Activated T-cell treated with anti-CD3 and anti-CD28 coated beads for 4 hours (primary cell): ENCODE data around the gene ENDOU.

Experiments
- DNase-seq: peaks from one replicate; pipeline ENCODE4 v3.0.0-alpha.2; 2020

Gene ENDOU, protein sequence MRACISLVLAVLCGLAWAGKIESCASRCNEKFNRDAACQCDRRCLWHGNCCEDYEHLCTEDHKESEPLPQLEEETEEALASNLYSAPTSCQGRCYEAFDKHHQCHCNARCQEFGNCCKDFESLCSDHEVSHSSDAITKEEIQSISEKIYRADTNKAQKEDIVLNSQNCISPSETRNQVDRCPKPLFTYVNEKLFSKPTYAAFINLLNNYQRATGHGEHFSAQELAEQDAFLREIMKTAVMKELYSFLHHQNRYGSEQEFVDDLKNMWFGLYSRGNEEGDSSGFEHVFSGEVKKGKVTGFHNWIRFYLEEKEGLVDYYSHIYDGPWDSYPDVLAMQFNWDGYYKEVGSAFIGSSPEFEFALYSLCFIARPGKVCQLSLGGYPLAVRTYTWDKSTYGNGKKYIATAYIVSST

DNA sequence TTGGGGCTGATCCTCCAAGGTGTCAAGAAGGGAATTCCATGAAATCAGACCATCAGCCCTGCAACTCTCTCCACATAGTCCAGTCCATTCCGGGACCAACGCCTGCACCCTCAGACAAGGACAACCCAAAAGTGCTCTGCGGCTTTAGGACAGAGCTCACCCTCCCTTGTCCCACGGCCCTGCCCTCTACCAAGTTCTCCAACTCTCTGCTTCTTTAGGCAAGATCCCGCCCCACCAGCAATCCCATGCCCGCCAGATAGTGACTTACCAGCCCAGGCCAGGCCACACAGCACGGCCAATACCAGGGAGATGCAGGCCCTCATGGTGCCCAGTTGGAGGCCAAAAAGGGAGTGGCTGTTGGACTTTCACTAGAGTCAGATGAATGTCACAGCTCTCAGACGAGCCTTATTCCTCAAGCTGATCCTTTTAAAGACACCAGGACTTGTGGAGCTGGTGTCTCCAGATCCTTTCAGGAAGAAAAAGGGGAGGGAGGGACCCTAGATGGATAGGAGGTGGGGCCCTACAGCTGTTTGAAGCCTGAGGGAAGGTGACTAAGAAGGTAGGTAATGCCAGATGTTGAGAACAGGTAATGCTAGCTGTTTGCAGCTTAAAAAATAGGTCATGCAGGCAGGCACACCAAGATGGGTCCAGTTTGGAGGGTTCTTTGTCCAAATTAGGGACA, at the start of gene ENDOU:
TSS of gene ENDOU (minus strand) at position 400 of the 682 bp plus-strand sequence. CDS start at position 323, 77 bp downstream.
- DNase-seq = no peak

DNA sequence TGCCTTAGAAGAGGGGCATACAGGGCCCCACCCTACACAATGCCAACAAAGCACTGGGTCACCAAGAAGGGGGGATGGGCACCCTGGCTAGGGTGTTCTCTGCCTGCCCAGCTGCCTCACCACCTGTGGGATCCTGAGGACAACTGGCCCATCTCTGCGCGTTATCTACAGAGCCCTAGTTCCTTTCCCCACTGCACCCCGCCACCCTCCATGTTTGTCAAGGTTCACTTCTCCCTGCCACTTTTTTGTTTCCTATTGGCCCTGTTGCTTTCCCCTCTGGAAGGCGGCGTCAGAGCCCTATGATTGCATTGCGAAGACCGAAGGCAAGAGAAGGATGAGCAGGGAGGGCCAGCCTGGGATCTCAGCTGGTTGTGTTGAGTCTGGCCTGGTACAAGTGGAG, 49.4 kb upstream of the ENDOU start:
- no peak for DNase-seq

DNA sequence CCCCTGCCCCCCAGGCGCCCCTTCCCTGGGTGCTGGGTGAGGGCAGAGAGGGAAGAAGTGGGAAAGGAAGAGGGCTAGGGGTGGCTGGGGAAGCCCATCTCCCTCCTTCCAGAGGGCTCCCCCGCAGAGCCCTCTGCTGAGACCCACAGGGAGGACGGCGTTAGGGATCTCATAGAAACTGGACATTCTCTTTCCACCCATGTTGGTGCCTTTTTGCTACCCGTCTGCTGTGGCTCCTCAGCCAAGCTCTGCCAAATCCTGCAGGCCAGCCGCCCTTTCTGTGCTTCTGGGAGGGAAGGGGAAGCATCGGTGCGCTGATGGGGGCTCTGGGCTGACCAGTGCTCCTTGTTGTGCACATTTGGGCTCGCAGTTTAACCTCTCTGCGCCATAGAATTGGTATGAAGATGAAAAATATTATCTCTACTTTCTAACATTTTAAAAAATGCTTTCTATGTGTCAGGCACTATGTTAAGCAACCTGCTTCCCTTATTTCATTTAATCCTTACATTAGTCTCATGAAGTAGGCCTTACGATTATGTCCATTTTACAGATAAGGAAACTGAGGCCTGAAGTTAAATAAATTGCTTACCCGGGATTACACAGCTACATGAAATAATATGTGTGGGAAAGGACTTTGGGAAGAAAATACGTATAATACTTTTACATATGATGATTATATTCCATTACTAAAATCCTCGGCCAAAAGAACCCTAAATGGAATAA, 48.7 kb upstream of the ENDOU start:
- no peak for DNase-seq

DNA sequence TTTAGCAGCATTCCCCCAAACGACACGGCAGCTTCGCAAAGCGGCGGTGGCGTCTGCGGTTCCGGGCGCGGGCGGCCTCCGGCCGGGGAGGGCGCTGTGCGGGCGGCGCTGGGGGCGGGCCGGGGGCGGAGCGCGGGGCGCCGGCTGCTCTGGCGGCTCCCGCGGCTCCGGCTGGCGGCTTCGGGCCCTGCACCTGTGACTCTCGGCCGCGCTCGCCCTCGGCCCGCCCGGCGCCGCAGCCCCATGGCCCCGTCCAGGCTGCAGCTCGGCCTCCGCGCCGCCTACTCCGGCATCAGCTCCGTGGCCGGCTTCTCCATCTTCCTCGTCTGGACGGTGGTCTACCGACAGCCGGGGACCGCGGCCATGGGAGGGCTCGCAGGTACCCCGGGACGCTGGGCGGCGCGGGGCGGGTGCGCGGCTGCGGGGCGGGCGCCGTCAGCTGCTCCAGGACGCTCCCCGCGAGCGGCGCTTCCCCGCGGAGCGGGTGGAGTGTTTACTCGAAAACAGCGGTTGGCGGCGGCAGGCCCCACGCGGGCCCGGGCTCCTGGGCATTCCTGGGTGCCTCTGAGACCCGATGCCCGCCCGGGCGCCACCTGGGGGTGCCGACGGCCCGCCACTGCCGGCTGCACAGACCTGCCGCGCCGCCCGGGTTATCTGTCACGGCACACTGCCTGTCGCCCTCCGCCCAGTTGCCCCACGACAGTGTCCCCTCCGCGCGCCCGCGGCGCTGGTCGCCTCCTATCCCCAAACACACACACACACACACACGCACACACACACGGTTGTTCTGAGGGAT, 48.0 kb upstream of the ENDOU start, which contains the start of gene SLC48A1:
TSS of gene SLC48A1 (plus strand) at position 177 of the 796 bp plus-strand sequence. CDS start at position 244, 67 bp downstream.
- peak; percentile 57 for DNase-seq

DNA sequence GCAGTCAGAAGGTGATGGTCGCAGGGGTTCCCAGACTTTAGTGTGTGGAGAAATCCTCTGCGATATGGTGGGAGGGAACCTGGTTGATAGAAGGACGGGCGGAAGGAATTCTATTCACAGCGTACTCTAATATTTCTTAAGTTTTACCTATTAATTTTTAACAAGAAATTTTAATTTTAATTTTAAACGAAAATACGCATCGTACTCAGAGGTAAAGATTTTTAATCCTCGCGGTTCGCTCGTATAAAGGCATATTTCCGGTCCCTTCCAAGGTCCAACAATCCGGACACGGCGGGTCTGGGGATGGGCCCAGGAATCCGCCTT, 47.4 kb upstream of the ENDOU start:
- no peak for DNase-seq

DNA sequence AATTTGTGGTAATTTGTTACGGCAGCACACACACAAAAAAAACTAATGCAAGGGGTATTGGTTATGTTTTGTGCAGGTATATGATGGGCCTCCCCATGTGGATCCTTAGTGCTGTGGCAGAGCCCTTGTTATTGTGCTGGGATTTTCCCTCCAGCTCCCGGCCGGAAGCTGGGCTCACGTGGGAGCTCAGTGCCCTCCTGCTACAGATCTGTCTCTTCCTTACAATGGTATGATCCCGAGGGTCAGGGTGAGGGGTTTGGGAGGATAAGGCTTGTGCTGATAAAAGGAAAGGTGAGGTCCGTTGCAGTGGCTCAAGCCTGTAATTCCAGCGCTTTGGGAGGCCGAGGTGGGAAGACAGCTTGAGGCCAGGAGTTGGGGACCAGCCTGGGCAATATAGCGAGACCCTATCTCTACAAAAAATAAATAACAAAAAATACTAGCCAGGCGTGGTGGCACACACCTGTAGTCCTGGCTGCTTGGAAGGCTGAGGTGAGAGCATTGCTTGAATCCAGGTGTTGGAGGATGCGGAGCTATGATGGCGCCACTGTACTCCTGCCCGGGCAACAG, 46.9 kb upstream of the ENDOU start:
- DNase-seq = no peak

DNA sequence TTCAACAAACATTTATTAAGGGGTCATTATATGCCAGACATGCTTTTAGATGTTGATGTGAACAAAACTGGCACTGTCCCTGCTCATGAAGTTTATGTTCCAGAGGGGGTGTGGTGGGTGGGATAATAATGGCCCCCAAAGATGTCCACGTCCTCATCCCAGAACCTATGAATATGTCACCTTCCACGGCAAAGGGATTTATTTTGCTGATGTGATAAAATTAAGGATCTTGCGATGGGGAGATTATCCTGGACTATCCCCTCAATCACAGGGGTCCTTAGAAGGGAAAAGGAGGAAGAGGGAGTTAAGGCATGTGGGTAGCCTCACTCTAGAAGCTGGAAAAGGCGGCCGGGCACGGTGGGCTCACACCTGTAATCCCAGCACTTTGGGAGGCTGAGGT, 46.0 kb upstream of the ENDOU start:
- DNase-seq = no peak

DNA sequence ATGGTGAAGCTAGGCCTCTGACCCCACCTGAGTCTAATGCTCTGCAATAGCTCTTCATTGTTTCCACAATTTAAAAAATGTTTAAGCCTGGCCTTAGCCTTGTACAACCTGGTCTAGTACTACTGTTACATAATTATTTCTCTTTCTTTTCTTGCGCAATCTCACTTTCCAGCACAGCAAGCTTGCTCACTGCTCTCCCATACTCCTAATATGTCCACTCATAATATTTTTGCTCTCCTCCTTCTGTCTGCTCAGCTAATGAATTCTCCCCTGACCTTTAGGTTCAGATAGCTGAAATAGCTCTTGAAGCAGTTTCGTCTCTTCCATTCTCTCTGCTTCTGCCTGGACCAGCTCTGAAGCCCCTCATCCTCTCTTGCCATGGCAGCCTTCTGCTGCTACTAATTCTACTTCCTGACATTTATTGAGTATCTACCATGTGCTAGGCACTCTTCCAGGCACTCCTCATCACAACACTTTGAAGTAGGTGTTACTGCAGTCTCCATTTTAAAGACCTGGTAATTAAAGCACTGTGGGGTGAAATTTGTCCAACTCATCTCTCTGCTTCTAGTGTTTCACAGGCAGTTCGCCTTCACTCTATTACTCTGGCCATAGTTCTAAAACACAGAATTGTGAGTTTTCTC, 44.9 kb upstream of the ENDOU start:
- no peak for DNase-seq

DNA sequence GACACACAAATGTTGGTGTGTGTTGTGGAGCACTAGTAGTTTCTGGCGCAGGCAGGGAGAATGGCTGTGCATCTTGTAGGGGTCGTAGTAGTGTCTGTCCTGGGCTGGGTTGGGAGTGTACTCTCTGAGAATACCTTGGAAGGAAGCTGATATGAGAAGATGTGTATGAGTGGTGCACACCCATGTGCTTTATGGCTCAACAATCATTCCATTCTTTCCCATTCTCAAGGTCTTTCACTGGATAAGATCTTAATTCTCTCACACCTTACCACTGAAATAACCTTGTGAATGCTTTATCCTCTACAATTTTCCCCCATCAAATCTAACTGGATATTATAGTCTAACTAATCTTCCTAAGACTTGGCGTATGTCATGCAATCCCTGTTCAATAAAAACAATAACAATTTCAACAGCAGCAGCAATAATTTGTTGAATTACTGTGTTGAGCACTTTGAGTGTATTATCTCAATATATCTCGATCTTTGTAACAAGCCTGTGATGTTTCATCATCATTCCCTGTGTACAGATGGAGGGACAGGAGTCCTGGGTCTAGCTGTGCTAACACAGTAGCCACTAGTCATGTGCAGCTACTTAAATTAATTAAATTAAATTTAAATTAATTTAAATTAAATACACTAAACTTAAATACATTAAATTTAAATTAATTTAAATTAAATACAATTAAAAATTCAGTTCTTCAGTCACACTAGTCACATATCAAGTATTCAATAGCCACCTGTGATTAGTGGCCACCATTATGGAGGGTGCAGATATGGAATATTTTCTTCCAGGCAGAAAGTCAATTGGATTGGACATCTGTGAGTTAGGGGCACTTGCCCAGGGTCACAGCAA, 44.2 kb upstream of the ENDOU start:
- no peak for DNase-seq

DNA sequence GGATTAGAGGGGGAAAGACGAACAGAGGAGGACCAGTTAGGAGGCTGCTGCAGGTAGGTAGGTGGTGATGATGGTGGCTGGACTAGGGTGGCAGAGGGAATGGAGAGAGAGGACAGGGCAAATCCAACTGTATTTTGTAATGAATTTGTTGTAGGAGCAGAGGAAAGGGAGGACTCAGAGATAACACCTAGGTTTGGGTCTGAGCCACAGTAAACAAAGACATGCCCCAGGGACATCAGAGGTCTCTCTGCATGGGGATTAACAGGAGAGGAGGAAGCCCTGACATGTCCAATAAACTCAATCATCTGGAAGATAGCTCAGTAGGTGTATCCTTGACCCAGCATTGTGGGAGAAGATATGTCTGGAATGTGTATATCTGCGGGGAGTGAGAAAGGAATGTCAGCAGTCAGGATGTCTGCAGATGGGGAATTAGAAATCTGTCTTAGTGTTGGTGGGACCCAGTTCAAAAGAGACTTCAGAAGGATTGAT, 43.1 kb upstream of the ENDOU start:
- DNase-seq = no peak

DNA sequence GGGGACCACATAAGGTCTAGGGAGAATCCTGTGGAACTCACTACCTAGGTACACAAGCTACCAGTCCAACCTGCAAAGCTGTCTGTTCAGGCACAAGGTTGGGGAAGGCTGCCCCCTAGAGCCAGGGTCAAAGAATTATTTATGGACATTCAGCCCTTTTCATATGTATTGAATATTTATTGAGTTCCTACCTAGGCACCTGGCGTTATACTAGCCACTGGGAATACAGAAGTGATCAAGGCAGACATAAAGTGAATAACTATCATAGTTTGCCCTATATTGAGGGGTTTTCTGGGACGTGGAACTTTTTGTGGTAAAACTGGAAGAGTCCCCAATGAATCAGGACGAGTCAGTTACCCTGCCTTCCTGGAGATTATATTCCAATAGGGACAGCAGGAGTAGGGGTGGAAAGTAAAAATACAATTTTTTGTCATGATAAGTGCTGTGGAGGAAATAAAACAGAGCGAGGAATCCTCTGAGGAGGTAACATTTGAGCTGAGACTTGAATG, 42.0 kb upstream of the ENDOU start:
- DNase-seq = peak; percentile 58

DNA sequence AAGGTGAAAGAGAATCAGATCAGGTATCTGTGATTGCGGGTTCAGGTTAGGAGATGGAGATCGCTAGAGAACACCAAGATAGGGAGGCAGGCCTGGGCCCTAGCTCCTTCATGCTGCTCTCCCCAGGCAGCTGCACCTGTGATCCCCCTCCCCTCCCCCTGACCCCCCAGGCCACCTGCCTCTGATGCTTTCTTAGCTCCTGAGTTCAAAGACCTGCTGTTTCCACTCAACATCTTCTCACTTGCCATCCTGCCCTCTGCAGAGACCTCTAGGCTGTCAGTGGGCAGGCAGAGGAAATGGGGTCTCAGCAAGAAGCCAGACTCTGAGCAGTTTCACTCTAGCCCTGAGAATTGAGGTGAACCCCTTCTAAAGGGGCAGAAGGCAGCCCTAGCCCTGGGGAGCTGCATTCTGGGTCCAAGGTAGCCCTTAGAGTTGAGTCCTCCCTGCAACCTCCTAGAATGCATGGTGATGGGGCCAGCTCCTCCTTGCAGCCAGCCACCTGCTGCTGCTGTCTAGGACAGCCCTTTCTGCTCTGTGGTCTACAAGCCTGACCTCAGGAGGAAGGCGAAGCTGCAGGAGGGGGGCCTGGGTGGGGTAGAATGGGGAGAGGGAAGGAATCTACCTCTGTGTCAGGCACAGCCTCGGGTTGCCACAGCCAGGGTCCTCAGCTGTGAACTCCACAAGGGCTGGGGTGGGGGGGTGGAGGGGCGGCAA, 41.4 kb upstream of the ENDOU start:
- no peak for DNase-seq

DNA sequence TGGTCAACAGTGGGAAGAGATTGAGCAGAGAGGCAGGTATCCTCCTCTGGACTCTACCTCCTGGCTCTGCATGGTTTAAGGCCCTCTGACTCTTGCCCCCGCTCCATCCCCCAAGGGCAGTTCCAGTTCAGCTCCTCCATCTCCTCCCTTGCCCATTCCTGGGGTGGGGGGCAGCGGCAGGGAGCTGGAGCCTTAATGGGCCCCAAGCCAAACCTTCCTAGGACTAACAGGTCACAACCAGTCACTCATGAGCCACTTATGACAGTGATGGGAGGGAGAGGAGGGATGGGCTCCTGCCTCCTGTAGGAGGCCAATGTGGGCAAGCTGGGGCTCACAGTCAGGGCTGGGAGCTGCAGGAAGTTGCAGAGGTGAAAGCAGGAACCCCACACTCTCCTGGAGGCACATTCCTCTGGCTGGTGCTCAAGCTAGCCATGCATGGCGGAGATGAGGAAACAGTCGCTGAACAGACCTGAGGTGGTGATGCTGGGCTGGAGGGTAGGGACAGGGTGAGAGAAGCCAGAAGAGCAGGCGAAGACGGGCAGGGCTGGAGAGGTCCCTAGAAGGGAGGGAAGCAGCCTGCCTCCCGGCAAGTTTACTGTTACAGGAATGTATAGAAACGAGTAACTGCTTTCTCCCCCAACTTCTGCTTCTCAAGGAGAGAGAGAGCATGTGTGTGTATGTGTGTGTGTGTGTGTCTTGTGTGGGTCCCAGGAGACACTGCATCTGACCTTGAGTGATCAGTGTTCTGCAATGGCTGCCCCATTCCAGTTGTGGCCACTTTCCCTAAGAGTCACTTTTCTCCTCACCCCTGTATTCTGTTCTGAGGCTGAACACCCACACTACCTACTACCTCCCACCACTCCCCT, 38.4 kb upstream of the ENDOU start:
- DNase-seq = no peak

DNA sequence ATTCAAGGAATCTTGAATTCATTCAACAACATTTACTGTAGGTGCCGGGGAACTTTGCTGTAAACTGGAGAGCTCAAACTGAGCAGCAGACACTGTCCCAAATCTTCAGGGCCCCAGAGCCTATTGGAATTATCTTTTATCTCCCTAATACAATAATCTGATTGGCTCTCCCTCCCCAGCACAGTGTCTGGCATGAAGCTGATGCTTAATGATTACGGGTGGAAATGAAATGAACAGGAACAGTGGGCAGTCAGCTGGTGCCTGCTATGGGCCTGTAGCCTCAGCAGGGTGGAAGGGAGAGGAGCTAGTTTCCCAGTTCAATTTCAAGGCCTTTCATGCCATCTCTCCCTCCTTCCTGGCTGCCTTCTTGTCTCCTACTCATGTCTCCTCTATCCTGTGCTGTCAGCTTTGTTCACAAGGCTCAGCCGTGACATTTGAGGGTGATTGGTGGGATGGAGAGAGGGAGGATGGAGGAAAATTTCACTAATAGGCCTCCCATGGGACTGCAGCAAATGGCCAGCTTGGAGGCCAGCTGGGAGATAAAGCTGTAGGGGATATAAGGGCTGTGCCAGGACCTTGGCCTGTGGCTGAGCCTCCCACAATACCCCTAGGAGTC, 37.7 kb upstream of the ENDOU start:
- no peak for DNase-seq

DNA sequence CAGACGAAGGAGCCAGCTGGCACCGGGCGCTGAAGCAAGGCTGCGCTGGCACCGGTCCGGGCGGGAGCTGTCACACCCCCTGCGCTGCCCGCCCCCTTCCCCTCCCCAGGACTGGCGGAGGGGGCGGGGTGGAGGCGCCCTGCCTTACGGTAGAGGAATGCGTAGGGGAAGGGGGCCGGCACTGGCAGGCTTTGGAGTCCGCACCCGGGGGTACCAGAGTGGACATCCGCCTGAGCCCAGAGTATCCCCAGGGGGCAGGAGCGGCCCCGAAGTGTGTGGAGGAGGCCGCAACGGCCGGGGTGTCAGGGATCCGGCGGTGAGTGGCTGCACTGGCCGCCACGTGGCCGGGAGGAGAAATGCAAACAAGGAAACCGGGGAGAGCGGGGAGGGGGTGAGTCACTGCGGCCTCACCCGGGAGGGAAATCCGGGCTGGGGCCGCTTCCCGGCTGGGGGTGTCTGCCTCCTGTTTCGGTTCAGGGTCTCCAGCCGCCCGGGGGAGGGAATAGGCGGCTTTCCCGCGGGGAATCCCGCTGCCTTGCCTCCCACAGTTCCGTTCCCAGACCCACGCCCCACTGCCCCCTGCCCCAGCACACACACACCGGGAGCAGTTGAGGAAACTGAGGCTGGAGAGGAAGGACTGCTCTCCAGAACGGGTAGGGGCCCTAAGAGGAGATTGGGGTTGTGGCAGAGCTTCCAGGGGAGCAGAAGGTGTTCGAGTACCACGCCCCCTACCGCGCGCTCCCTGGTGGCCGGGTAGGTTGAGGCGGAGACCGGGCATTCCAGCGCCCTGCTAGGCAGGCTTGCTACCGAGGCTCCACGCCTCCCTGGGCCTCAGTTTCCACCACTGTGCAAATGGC, 33.8 kb upstream of the ENDOU start, which contains the start of gene RAPGEF3:
TSS of gene RAPGEF3 (minus strand) at position 47 of the 857 bp plus-strand sequence. CDS start 324 bp downstream, outside the sequence.
- peak; percentile 44 for DNase-seq

DNA sequence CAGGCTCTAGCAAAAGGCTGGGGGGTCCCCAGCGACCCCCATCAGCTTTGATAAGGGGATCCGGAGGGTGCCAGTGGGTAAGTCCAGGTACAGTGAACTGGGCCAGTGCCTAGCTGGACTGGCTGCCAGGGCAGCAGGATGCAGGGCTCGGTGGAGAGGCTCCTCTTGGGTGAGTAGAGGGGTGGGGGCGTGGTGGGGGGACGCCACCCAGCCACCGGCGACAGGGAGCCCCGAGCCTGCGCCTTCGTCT, 33.2 kb upstream of the ENDOU start:
- DNase-seq = no peak

DNA sequence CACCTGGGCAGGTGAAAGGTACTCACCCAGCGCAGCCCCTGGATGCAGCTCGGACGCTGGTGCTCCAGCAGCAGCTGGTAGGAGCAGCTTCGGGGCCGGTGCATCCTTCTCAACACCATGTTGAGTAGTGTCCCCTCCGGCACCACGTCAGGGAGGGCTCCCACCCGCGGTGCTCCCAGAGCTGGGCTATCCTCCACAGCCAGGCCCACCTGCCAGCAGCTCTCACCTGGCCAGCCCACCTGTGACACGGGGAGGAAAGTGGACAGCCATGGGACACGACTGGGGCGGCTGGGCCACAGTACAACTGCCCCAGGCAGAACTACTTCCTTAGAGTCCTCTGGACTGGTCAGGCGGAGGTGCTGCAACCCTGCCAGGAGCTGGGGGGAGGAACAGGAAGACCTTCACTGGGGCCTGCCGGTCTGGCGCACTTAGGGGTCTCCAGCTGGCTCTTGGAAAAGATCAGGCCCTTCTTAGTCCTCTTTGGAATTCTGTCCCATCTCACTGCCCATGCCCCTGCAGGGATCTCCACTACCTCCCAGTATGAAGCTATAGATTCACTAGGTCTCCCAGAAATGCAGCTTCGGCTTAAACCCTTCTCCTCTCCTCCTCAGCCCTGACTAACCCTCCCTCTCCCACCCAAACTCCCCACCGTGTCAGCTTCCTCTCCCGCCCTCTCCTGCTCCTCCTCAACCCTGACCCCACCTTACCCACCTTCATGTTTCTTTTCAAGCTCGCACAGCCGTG, 32.7 kb upstream of the ENDOU start:
- DNase-seq = no peak
